IMR-90 (cell line): Measurements from ENCODE around the gene DNM3. TPM values are rescaled to one million over a fixed set of nuclear protein-coding genes. Genes with fewer than 3 reads are reported as not detected.

Experiments used
- ATAC-seq: fragments of 200-7000 bp; cut with Tn5 transposase; 2 replicates; pipeline ENCODE4 v1.9.1; 2020; ENCODE audit warnings: low read depth, mild to moderate bottlenecking, moderate library complexity
- BruUV-seq: library from RNA; stranded (reverse); fragments of 400-500 nt; replicated peaks from 2 replicates; lab custom pipeline; 2021; lab: Mats Ljungman, UMichigan
- CTCF ChIA-PET: fragments of 300-600 bp; formaldehyde crosslinking; extraction: SDS; loops from one replicate; lab custom pipeline; 2021; ENCODE audit warnings: antibody characterized with exemption; lab: Yijun Ruan, JAX
- POLR2A ChIA-PET: fragments of 300-600 bp; sonication (Branson Sonifier 250); formaldehyde crosslinking; loops from one replicate; lab custom pipeline; 2022; ENCODE audit warnings: antibody characterized with exemption; ENCODE audit not compliant: unreplicated experiment; lab: Charles Lee
- DNase-seq: peaks from one replicate; pipeline ENCODE4 v3.0.0; 2013
- H2AFZ ChIP-seq: replicated peaks from 2 replicates; pipeline ENCODE3; 2013; ENCODE audit warnings: low read length, mild to moderate bottlenecking; ENCODE audit not compliant: poor library complexity
- H2AK5ac ChIP-seq: 2 replicates; pipeline ENCODE4 v1.6.1; 2013; ENCODE audit warnings: low read depth, low read length, inconsistent platforms
- H2AK9ac ChIP-seq: replicated peaks from 2 replicates; pipeline ENCODE3; 2013; ENCODE audit warnings: mild to moderate bottlenecking, low read depth, low read length, moderate library complexity; ENCODE audit not compliant: poor library complexity
- H2BK120ac ChIP-seq: 2 replicates; pipeline ENCODE4 v1.6.1; 2013; ENCODE audit warnings: low read depth, low read length, inconsistent platforms
- H2BK15ac ChIP-seq: 3 replicates; pipeline ENCODE4 v1.6.1; 2013; ENCODE audit warnings: low read depth, low read length, inconsistent platforms
- H2BK20ac ChIP-seq: 2 replicates; pipeline ENCODE4 v1.6.1; 2013; ENCODE audit warnings: low read depth, mild to moderate bottlenecking, inconsistent platforms, low read length, moderate library complexity
- H2BK5ac ChIP-seq: 2 replicates; pipeline ENCODE4 v1.6.1; 2013; ENCODE audit warnings: mild to moderate bottlenecking, low read depth, low read length, inconsistent platforms; ENCODE audit not compliant: poor library complexity, severe bottlenecking
- H3K14ac ChIP-seq: replicated peaks from 2 replicates; pipeline ENCODE4 v1.6.1; 2013; ENCODE audit warnings: low read depth, low read length, inconsistent platforms
- H3K18ac ChIP-seq: 2 replicates; pipeline ENCODE4 v1.6.1; 2013; ENCODE audit warnings: low read depth, low read length, control low read depth
- H3K23ac ChIP-seq: 2 replicates; pipeline ENCODE4 v1.6.1; 2013; ENCODE audit warnings: low read depth, low read length, inconsistent platforms
- H3K27ac ChIP-seq: 2 replicates; pipeline ENCODE4 v1.5.1; 2013; ENCODE audit warnings: mild to moderate bottlenecking, control low read depth, low read length; ENCODE audit not compliant: insufficient read depth
- H3K27me3 ChIP-seq: 2 replicates; pipeline ENCODE4 v1.6.1; 2013; ENCODE audit warnings: low read length; ENCODE audit not compliant: control insufficient read depth, insufficient read depth
- H3K36me3 ChIP-seq: 2 replicates; pipeline ENCODE4 v1.6.1; 2013; ENCODE audit warnings: low read length, mixed read lengths; ENCODE audit not compliant: control insufficient read depth, insufficient read depth
- H3K4ac ChIP-seq: 2 replicates; pipeline ENCODE4 v1.6.1; 2013; ENCODE audit warnings: low read depth, low read length, inconsistent platforms
- H3K4me1 ChIP-seq: 2 replicates; pipeline ENCODE4 v1.6.1; 2013; ENCODE audit warnings: low read length, mixed read lengths; ENCODE audit not compliant: control insufficient read depth, insufficient read depth
- H3K4me2 ChIP-seq: 2 replicates; pipeline ENCODE4 v1.6.1; 2013; ENCODE audit warnings: low read depth, mild to moderate bottlenecking, control low read depth, low read length, moderate library complexity
- H3K4me3 ChIP-seq: 2 replicates; pipeline ENCODE4 v1.5.1; 2013; ENCODE audit warnings: low read depth, mild to moderate bottlenecking, control low read depth, low read length, moderate library complexity; ENCODE audit not compliant: insufficient read depth
- H3K56ac ChIP-seq: 2 replicates; pipeline ENCODE4 v1.6.1; 2013; ENCODE audit warnings: low read length, inconsistent platforms; ENCODE audit not compliant: insufficient read depth; ENCODE audit errors: extremely low read depth
- H3K79me1 ChIP-seq, 2 experiments: 2 replicates each; pipeline ENCODE4 v1.6.1; 2013; ENCODE audit warnings: low read length in 2 of 2, inconsistent platforms in 1 of 2, low read depth in 1 of 2
- H3K9ac ChIP-seq: 2 replicates; pipeline ENCODE4 v1.6.1; 2013; ENCODE audit warnings: low read depth, low read length, control low read depth
- H3K9me1 ChIP-seq: 2 replicates; pipeline ENCODE4 v1.6.1; 2013; ENCODE audit warnings: low read length, inconsistent platforms; ENCODE audit not compliant: insufficient read depth
- H3K9me3 ChIP-seq: 2 replicates; pipeline ENCODE4 v1.6.1; 2013; ENCODE audit warnings: low read length; ENCODE audit not compliant: control insufficient read depth, insufficient read depth
- H4K20me1 ChIP-seq: 2 replicates; pipeline ENCODE4 v1.6.1; 2013; ENCODE audit warnings: low read length, inconsistent platforms; ENCODE audit not compliant: insufficient read depth
- H4K5ac ChIP-seq: 2 replicates; pipeline ENCODE4 v1.6.1; 2013; ENCODE audit warnings: mild to moderate bottlenecking, low read depth, low read length, control low read depth
- H4K8ac ChIP-seq, 2 experiments: 2 replicates each; pipeline ENCODE4 v1.6.1; 2013; ENCODE audit warnings: low read depth in 2 of 2, low read length in 2 of 2, control low read depth in 1 of 2, inconsistent platforms in 1 of 2
- H4K91ac ChIP-seq: 2 replicates; pipeline ENCODE4 v1.6.1; 2013; ENCODE audit warnings: low read depth, low read length, inconsistent platforms; ENCODE audit not compliant: insufficient read depth
- RCOR1 ChIP-seq: IDR thresholded peaks from 2 replicates; pipeline ENCODE4 v1.6.1; 2012; ENCODE audit warnings: mild to moderate bottlenecking, low read length, improper control_type of control experiment; ENCODE audit not compliant: insufficient replicate concordance
- WGBS, 2 experiments: methylation state at CpG; one replicate each; pipeline versions ENCODE4 v1.1.5 to v1.1.7; 2013; ENCODE audit warnings: missing lambda C conversion rate in 2 of 2; ENCODE audit not compliant: insufficient read length in 1 of 2; ENCODE audit errors: extremely low coverage in 2 of 2; 5-methylcytosine and 5-hydroxymethylcytosine counted together
- dilution Hi-C: fragments of 300-500 bp; cut with HindIII; formaldehyde crosslinking; loops from one replicate; pipeline ENCODE4 v1.14.3; 2018; ENCODE audit warnings: low sequenced_read_pairs; ENCODE audit not compliant: unreplicated experiment
- in situ Hi-C: fragments of 300-500 bp; cut with MboI; formaldehyde crosslinking; loops from 3 replicates; pipeline ENCODE4 v1.14.3; 2019; ENCODE audit warnings: low sequenced_read_pairs, inconsistent platforms, mixed read lengths
- intact Hi-C: fragments of 100-400 bp; cut with micrococcal nuclease; formaldehyde crosslinking; loops from 2 replicates; pipeline ENCODE4 v1.10.0; 2022
- polyA plus RNA-seq, 3 experiments: library from polyadenylated mRNA; depleted of rRNA; stranded (reverse); fragments of >200 nt; gene quantifications; 2 replicates each; pipeline ENCODE4 v1.2.3, GENCODE V29; 2012; ENCODE audit warnings: low replicate concordance in 1 of 3
- total RNA-seq: library from RNA; depleted of rRNA; stranded (reverse); fragments of >200 nt; gene quantifications from 2 replicates; pipeline ENCODE4 v1.2.3, GENCODE V29; 2012

Gene DNM3
- total and polyA plus RNA-seq, 2 of the 4 experiments (the other 2 are of a cell fraction) = 0.36 TPM

GRCh38 chr1:172298911-172299310, 457.6 kb downstream of the DNM3 start:
- no peaks in the 10 kb centered on the region for H3K9me1 ChIP-seq
- H3K56ac ChIP-seq = no peak overlapping the region
- H3K9me3 ChIP-seq = peaks cover 5% of the 10 kb centered on the region
- no peak overlapping the region for H2AK9ac ChIP-seq
- H3K36me3 ChIP-seq = no peaks in the 10 kb centered on the region
- no peak overlapping the region for H2BK5ac ChIP-seq
- no peaks in the 10 kb centered on the region for H4K20me1 ChIP-seq
- H2BK20ac ChIP-seq = no peak overlapping the region
- BruUV-seq = no TSS peak
- in situ Hi-C loops (no loop called here), dilution Hi-C loops (no loop called here), intact Hi-C loops (no loop called here)
- H3K23ac ChIP-seq = no peak overlapping the region
- no peak overlapping the region for H3K4me2 ChIP-seq
- ATAC-seq (no peak), DNase-seq (no peak)
- no peak overlapping the region for H3K4ac ChIP-seq
- no peaks in the 10 kb centered on the region for H3K4me1 ChIP-seq
- H4K8ac ChIP-seq = no peak overlapping the region
- no peak overlapping the region for H3K4me3 ChIP-seq
- no peak overlapping the region for H3K9ac ChIP-seq
- no peak overlapping the region for H2AK5ac ChIP-seq
- H4K5ac ChIP-seq = no peak overlapping the region
- no peaks in the 10 kb centered on the region for H3K27me3 ChIP-seq
- POLR2A ChIA-PET = no interaction called here
- no peak overlapping the region for H3K27ac ChIP-seq
- WGBS, 2 experiments = 66% methylated on average over 2 of the region's 2 CpGs; no CpG with 5 or more reads in 1 of the 2 experiments
- CTCF ChIA-PET = no interaction called here
- no peaks in the 10 kb centered on the region for H3K79me1 ChIP-seq
- H2BK15ac ChIP-seq = no peak overlapping the region
- H3K18ac ChIP-seq = no peak overlapping the region
- no peak overlapping the region for H4K91ac ChIP-seq
- no peak overlapping the region for H2AFZ ChIP-seq
- no peak overlapping the region for H2BK120ac ChIP-seq
- no peak for TF ChIP-seq RCOR1
- H3K14ac ChIP-seq = no peak overlapping the region
